ENCODE data around the gene GABRB1.

DNA sequence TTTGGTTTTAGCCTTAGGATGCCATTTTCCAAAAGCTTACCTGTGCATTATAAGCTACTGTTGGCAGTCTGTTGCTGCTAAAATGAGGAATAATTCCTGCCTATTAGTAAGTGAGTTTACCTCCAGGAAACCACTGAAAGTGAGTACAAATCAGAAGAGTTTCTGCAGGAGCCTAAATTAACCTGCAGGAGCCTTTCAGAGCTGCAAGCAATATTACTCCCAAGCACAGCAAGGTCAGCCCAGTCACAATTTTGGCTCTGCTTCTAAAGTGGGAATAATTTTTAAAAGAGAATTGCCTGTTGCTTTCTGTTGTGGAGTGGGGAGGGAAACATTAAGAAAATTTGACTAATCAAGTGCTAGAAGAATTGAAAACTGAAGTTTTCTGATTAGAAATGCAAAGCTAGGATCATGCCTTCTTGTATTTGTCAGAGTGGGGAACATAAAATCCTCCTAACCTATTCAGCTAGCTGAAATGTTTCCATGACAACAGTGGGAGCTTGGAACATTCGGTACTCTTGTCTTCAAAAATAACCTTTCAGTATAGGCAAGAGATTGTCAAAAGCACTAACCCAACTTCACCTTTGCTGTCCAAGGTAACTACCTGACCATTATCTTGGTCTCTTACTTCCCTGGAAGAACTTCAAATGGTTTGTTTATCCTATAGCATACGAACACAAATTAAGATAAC, 239.0 kb downstream of the GABRB1 start:
- TF ChIP-seq, protein P1, sequence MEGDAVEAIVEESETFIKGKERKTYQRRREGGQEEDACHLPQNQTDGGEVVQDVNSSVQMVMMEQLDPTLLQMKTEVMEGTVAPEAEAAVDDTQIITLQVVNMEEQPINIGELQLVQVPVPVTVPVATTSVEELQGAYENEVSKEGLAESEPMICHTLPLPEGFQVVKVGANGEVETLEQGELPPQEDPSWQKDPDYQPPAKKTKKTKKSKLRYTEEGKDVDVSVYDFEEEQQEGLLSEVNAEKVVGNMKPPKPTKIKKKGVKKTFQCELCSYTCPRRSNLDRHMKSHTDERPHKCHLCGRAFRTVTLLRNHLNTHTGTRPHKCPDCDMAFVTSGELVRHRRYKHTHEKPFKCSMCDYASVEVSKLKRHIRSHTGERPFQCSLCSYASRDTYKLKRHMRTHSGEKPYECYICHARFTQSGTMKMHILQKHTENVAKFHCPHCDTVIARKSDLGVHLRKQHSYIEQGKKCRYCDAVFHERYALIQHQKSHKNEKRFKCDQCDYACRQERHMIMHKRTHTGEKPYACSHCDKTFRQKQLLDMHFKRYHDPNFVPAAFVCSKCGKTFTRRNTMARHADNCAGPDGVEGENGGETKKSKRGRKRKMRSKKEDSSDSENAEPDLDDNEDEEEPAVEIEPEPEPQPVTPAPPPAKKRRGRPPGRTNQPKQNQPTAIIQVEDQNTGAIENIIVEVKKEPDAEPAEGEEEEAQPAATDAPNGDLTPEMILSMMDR (IDR thresholded peaks at IDR 0.05) = no peak
- TF ChIP-seq POLR2A (IDR thresholded peaks at IDR 0.05) = no peak

Measured in adrenal gland (tissue), 5 donors.